RWPE2 (cell line): ENCODE measurements around the gene POU3F4.
A peak's percentile ranks its signal among the peaks of the same experiment; 100 is the strongest.

Experiments
- ATAC-seq: fragments of 200-7000 bp; cut with Tn5 transposase; 3 replicates; pipeline ENCODE4 v1.9.1; 2021; ENCODE audit warnings: low read depth
- DNase-seq: peaks from one replicate; pipeline ENCODE4 v3.0.0-alpha.2; 2020; ENCODE audit warnings: low spot score
- H3K27ac ChIP-seq: fragments of 450-650 bp; 2 replicates; pipeline ENCODE4 v1.5.1; 2017; ENCODE audit warnings: mild to moderate bottlenecking; ENCODE audit not compliant: poor library complexity, severe bottlenecking
- H3K27me3 ChIP-seq: fragments of 250-450 bp; sonication (Bioruptor Pico); 2 replicates; pipeline ENCODE4 v1.5.1; 2021; ENCODE audit warnings: mild to moderate bottlenecking, moderate library complexity; ENCODE audit not compliant: insufficient read depth, poor library complexity, severe bottlenecking
- H3K36me3 ChIP-seq: fragments of 250-450 bp; sonication (Bioruptor Pico); 2 replicates; pipeline ENCODE4 v1.5.1; 2020; ENCODE audit warnings: low read depth, mild to moderate bottlenecking, moderate library complexity
- H3K4me1 ChIP-seq: fragments of 250-450 bp; sonication (Bioruptor Pico); 2 replicates; pipeline ENCODE4 v1.5.1; 2021; ENCODE audit warnings: mild to moderate bottlenecking, moderate library complexity; ENCODE audit not compliant: insufficient read depth, poor library complexity, severe bottlenecking
- H3K4me3 ChIP-seq: fragments of 250-450 bp; sonication (Bioruptor Pico); 2 replicates; pipeline ENCODE4 v1.5.1; 2021; ENCODE audit warnings: mild to moderate bottlenecking, moderate library complexity; ENCODE audit not compliant: severe bottlenecking
- H3K9me3 ChIP-seq: fragments of 250-450 bp; sonication (Bioruptor Pico); 2 replicates; pipeline ENCODE4 v1.5.1; 2021; ENCODE audit warnings: mild to moderate bottlenecking, moderate library complexity; ENCODE audit not compliant: severe bottlenecking
- TF ChIP-seq, protein P1 (sequence below): fragments of 450-650 bp; IDR thresholded peaks from one replicate; pipeline ENCODE4 v1.5.1; 2017; ENCODE audit warnings: mild to moderate bottlenecking, moderate library complexity; ENCODE audit not compliant: poor library complexity, severe bottlenecking

POU3F4 gene

DNA sequence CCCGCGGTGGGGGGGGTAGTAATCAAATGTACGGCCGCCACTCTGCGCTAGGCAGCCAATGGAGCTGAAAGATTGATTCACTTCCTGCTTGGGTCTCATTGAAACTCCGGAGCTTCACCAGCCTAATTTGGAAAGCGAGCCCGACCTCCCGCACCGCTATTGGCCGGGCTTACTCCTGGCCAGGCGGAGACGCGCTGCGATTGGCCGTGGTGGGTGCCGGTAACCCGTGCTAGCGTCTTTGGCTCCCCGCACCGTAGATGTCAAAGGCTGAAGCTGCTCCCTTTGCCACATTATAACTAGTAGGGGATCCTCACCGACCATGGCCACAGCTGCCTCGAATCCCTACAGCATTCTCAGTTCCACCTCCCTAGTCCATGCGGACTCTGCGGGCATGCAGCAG lies at the start of gene POU3F4:
Gene POU3F4 (plus strand): TSS at position 285 of the 400 bp plus-strand sequence. CDS start 35 bp downstream, at position 320.
- Histone ChIP-seq H3K9me3 (no peaks in the 10 kb centered on the region), H3K4me3 (no peak within 1 kb of the TSS), H3K4me1 (no peaks in the 10 kb centered on the region), H3K27me3 (peaks cover 40% of the 10 kb centered on the region), H3K27ac (no peak within 1 kb of the TSS), H3K36me3 (no peaks in the 10 kb centered on the region)
- ATAC-seq, result no peak
- TF ChIP-seq, protein P1, sequence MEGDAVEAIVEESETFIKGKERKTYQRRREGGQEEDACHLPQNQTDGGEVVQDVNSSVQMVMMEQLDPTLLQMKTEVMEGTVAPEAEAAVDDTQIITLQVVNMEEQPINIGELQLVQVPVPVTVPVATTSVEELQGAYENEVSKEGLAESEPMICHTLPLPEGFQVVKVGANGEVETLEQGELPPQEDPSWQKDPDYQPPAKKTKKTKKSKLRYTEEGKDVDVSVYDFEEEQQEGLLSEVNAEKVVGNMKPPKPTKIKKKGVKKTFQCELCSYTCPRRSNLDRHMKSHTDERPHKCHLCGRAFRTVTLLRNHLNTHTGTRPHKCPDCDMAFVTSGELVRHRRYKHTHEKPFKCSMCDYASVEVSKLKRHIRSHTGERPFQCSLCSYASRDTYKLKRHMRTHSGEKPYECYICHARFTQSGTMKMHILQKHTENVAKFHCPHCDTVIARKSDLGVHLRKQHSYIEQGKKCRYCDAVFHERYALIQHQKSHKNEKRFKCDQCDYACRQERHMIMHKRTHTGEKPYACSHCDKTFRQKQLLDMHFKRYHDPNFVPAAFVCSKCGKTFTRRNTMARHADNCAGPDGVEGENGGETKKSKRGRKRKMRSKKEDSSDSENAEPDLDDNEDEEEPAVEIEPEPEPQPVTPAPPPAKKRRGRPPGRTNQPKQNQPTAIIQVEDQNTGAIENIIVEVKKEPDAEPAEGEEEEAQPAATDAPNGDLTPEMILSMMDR, result no peak
- no peak for DNase-seq

DNA sequence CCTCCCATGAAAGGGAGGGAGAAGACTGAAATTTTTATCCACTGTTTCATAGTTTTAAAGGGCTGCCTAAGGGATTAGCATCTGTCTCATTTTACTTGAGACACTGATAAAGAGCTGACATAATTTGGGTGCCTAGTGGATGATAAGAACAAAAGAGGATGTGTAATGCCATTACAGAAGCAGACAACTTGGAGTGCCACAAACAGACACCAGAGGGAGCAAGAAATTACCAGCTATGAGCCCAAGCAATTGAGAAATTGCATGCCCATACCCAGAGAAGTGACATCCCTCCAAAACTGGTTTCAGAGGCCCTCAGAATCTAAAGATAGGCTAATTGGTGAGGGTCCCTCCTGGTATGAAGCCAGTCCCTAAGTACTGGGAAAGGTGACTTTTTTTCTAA lies 38.5 kb upstream of the POU3F4 start:
- no peak for ATAC-seq

DNA sequence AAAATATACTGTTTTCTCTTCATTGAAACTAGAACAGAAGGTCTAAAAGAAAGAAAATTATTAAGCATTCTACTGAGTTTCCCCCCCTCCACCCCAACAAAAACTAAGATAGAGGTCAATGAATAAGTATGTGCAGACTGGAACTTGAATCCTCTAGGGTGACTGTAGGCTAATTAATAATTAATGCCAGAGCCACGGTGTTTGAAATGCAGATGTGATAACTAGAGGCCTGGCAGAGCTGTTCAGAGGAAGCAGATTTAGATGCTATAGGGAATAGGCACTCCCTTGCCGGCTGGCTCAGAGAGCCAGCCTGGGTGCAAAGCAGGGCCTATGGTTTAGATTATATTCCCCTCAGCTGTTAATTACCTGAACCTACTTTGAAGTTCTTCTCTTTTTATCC lies 12.2 kb upstream of the POU3F4 start:
- H3K4me1 ChIP-seq, result no peaks in the 10 kb centered on the region
- no peak for ATAC-seq
- TF ChIP-seq, protein P1, result no peak

More for the DNA sequence above, 38.5 kb upstream of the POU3F4 start:
- TF ChIP-seq, protein P1, result peak; percentile 37
- Histone ChIP-seq H3K9me3 (no peaks in the 10 kb centered on the region), H3K27me3 (no peaks in the 10 kb centered on the region), H3K4me1 (no peaks in the 10 kb centered on the region), H3K4me3 (no peak overlapping the region), H3K36me3 (no peaks in the 10 kb centered on the region), H3K27ac (no peak overlapping the region)
- DNase-seq, result no peak

DNA sequence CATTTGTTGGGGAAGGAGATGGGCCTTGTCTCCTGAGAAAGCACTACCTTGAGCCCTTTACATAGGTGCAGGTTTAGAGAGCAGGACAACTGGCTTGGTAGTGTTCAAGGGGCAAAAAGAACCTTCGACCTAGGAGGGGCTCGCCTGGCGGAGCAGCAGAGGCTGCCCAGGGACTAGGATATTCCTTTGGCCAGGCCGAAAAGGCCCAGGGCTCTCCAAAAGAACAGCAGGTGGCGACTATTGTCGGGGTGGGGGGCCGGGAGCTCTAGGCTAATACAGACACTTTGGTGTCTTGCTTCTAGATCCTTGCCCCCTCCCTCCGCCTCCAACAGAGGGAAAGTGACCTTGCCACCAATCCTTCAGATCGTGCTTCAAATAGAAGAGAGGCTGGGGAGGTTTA lies 7.1 kb upstream of the POU3F4 start:
- TF ChIP-seq, protein P1, result no peak
- no peak for DNase-seq
- no peaks in the 10 kb centered on the region for H3K4me1 ChIP-seq
- peaks cover 14% of the 10 kb centered on the region for H3K27me3 ChIP-seq
- H3K27ac ChIP-seq, result no peak overlapping the region
- no peak for ATAC-seq
- H3K9me3 ChIP-seq, result no peaks in the 10 kb centered on the region
- H3K36me3 ChIP-seq, result no peaks in the 10 kb centered on the region
- H3K4me3 ChIP-seq, result no peak overlapping the region

More for the DNA sequence above, 12.2 kb upstream of the POU3F4 start:
- H3K4me3 ChIP-seq, result no peak overlapping the region
- H3K27me3 ChIP-seq, result peaks cover 2% of the 10 kb centered on the region
- no peaks in the 10 kb centered on the region for H3K9me3 ChIP-seq
- H3K27ac ChIP-seq, result no peak overlapping the region
- DNase-seq, result no peak
- no peaks in the 10 kb centered on the region for H3K36me3 ChIP-seq

DNA sequence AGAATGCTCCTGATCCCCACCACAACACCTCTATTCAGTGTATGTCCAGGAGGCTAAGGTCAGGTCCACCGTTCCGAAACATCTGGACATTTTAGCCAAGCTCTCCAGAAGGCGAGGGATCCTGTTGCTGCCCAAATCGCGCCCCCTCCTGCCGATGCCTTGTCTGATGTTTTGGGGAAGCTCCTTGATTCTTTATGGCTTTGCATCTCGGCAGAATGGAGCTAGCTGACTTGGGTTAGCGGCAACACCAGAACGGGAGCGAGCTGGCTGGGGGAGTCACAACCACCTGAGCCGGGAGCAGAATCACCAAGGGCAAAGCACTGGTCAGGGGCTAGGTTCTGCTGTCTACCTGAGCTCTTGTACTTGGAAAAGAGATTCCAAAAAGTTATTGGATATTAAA lies 6.6 kb upstream of the POU3F4 start:
- Histone ChIP-seq H3K9me3 (no peaks in the 10 kb centered on the region), H3K4me1 (no peaks in the 10 kb centered on the region), H3K4me3 (no peak overlapping the region), H3K27me3 (peaks cover 19% of the 10 kb centered on the region), H3K27ac (no peak overlapping the region), H3K36me3 (no peaks in the 10 kb centered on the region)
- no peak for DNase-seq
- no peak for ATAC-seq
- TF ChIP-seq, protein P1, result no peak
